Hepatocyte (in vitro differentiated cells): Measurements from ENCODE around the gene SELENOK.

Experiments used
- CTCF ChIP-seq: fragments of 200-600 bp; sonication (generic); IDR thresholded peaks from 2 replicates; pipeline ENCODE4 v1.5.1; 2016; ENCODE audit warnings: antibody characterized with exemption, mild to moderate bottlenecking; ENCODE audit not compliant: poor library complexity
- EZH2 ChIP-seq: fragments of 200-600 bp; sonication (generic); IDR thresholded peaks from 2 replicates; pipeline ENCODE4 v1.6.1; 2016; ENCODE audit warnings: antibody characterized with exemption, mild to moderate bottlenecking, borderline replicate concordance
- EZH2phosphoT487 ChIP-seq: fragments of 200-600 bp; sonication (generic); IDR thresholded peaks from one replicate; pipeline ENCODE4 v1.6.1; 2018; ENCODE audit warnings: antibody characterized with exemption, mild to moderate bottlenecking, low read depth, moderate library complexity; ENCODE audit not compliant: unreplicated experiment, severe bottlenecking

DNA sequence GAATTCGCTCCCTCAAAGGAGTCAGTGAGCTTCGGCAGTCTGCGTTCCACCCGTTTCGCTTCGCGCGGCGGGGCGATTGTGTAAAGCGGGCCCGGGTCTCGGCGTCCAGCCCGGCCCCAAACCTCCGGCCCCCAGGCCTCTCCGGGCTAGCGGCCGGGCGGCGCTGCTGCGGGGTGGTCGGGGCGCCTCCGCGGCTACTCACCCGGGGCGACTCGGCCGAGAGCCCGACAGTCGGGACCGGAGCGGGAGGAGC is 45.9 kb downstream of the SELENOK start:
- no peak for TF ChIP-seq EZH2
- no peak for TF ChIP-seq CTCF
- TF ChIP-seq EZH2phosphoT487: no peak
